Measurements from ENCODE around the gene CRB1.
"Not testable (repeated sequence)": the region's sequence is repeated elsewhere in the genome, so short reads cannot be mapped to it uniquely, and the experiment has no call there.

Gene CRB1

DNA sequence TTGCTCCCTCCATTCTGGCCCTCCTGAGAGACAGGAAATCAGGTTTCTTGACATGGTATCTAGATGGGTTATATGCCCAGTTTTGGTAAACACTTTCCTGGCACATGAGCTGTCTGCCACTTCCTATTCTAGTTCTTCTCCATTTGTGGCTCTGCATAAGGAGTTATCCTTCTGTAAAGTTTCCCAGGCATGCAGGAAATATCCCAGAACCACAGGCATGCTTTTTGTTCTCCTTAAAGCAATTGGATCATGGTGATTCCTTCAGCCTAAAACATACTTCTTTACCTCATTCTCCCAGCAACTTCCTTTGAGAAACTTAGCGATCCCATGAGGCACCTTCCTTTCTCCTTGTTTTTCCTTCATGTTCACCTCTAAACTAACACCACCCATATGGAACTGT, 199.8 kb downstream of the CRB1 start:
- no peak for DNase-seq

DNA sequence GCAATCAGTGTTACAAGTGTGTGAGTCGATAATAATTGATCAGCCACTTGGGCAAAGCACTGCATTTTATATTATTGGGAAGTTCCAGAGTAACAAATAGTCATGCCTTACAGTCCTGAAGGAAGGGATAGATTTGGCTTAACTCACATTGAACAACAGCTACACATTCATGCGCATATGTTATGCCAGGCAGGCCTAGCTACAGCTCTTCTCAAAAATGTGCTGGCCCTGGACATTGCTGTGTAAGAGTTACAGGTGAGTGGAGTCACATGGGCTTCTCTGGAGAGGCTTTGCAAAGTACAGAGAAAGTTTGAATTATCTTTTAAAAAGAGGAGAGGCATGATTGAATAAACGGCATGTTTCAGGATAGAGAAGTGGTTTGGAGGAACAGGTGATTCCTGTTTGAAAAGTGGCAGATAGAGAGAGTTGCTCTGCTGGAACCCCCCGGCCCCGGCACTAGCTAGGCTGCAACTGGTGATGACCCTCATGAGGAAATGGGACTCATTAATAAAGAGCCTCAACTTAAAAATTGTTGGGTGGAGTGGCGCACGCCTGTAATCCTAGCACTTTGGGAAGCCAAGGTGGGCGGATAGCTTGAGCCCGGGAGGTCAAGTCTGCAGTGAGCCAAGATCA, 200.6 kb downstream of the CRB1 start:
- DNase-seq: no peak

DNA sequence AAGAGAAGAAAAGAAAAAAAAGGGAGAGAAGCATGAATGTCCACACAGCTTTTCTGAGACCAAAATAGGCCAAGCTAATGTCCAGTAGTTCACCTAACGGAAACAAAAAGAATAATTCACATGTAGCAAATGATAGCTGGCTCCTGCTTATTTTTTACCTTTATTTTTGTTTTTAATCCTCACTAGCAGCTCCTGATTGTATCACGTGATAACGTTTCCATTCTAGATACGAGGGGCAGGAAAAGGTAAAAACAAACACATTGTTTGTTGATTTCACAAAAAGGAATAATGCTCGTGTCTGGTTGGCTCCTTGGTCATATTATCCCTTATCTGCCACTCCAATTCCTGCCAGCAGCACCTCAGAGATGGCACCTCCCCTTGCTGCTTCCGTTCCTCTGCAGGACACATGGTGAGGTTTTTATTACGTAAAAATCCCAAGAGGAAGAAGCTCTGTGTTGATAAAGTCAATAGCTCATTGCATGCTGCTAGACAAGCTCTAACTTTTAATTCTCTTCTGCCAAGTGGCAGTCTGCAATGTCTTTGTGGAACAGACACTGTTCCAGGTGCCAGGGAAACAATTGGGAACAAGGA, 201.7 kb downstream of the CRB1 start:
- DNase-seq: no peak

DNA sequence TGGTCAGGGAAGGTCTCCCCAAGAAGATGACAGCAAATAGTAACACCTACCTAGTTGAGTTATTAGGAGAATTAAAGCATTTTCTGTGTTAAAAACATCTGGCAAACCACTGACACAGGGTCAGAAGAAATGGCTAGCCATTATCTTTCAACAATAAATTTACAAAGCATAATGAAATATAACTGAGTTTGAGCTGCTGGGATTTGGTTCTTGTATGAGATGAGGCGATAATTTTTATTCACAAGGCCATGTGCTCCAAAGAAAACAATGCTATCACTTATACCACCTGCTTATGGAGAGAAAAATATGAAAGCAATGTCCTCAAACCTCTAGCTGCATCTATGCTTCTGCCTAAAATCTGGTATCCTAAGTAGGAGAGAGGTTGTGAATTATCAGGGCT, 202.3 kb downstream of the CRB1 start:
- DNase-seq: no peak

DNA sequence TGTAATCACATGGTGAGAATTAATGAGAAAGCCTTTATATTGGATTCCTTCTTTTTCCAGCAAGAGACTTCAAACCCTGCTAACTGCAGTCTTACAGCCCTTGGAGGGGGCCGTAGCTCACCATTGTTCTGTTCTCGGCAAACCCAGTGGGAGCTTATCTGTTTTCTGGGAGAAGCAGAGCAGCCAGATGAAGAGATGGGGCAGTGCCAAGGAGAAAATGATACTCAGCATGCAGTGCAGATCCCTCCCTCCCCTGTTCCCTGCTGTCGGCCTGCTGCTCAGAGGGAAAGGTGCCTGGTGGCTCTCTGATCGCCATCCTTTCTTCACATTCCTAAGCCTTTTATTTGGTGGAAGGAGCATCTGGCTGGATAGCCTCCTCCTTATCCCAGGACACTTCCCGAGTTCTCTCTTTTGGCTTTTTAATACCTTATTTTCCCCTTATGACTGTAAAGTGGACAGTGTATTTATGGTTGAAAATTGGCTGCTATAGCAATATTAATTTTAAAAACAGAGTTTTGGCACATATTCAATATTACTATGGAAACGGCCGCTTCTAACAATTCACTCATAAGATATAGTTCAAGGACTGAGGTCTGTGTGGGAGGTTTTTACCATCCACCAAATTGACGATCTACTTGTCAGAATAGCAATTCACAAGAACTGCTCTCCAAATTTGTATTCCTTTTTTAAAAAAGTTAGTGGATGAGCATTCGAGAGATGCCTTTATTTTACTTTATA, 203.4 kb downstream of the CRB1 start:
- DNase-seq: no peak

DNA sequence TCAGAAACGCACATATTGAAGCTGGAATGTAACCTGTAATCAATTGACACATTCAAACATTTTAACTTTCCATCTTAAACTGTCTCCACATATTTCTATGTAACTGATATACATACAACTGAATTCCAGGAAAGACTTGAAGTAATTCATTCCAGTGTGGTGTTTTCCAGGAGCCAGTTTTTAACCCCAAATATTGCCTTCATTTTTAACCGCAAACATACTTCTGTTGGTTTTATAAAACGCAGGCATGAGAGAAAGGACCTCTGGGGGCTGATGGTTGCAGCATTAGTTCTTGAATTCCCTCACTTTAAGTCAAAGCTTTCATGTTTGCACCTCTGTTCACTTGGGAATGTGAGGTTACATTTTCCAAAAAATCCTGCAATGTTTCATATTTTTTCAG, 204.1 kb downstream of the CRB1 start:
- DNase-seq: no peak

DNA sequence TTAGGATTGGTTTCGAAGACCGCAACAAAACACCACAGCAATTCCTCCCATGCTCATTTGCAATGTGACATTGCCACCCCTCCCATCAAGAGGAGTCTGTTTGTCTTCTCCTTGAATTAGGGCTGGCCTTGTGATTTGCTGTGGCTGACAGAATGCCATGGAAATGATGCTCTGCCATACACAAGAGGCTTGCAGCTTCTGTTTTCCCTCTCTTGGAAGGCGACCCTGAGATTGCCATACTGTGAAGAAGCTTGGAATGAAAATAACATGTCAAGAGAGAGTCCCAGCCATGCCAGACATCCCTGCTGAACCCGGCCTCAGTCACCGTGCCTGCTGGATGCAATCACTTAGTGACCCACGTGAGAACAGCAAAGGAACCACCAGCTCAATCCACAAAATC, 212.4 kb downstream of the CRB1 start:
- no peak for DNase-seq

DNA sequence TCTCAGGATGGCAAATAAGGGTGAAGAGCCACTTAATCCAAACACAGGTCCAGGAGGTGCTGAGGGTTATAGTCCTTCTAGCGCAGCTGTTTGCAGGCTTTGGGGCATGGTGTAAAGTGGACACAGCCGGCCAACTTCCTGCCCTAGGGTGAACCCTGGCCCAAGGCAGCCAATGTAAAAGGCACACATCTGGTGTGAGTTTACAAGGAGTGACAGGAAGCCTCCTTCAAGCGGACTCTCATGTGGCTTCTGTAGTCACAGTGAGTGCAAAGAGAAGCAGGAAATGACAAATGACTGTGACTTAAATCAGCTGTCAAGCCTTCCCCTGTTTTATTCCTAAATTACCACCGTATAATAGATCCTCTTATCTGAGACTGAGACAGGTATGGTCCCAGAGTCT, 213.0 kb downstream of the CRB1 start:
- DNase-seq: no peak

DNA sequence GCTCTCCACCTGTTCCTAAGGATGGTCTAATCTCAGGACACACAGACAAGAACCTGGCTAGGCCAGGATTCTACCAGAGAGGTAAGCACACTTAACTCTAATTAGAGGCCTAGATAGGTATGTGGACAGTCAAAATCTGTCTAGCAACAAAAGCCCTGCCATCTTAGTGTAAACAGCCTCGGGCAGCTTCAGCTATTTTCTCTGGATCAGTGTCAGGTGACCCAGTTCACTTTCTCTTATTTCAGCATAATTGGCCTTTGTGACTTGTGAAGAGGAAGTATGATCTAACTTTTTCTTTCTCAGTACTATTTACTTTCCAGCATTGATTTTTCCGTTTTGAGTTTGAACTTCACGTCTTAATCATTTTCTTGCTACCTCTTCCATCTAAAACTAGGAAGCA, 217.7 kb downstream of the CRB1 start:
- no peak for DNase-seq

DNA sequence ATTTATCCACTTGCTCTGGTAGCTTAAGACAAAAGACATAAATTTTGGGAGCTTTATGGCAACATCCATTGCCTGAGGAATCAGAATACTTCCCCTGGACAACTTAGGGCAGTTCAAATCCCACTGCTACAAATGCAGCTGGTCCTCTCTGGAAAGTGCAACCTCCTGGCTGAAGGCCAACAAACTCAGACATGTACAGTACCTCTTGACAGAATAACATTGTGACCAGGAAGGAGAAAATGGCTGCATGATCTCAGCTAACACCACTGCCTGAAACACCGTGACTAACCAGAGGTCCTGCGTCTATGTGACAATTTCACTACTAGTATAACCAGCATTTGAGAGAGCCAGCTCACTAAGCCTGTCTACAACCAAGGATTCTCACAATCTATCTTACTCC, 218.9 kb downstream of the CRB1 start:
- DNase-seq: no peak

DNA sequence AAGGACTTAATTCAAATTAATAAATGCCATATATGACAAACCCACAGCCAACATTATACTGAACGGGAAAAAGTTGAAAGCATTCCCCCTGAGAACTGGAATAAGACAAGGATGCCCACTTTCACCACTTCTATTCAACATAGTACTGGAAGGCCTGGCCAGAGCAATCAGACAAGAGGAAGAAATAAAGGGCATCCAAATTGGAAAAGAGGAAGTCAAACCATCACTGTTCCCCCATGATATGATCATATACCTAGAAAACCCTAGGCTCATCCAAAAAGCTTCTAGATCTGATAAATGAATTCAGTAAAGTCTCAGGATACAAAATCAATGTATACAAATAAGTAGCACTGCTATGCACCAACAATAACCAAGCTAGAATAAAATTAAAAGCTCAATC, 223.5 kb downstream of the CRB1 start:
- not testable (repeated sequence) for DNase-seq

DNA sequence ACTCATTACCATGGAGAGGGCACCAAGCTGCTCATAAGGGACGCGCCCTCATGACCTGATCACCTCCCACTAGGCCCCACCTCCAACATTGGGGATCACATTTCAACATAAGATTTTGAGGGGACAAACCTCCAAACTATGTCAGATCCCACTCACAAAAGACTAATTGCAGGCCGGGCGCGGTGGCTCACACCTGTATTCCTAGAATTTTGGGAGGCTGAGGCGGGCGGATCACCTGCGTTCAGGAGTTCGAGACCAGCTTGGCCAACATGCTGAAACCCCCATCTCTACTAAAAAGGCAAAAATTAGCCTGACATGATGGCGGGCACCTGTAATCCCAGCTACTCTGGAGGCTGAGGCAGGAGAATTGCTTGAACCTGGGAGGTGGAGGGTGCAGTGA, 228.7 kb downstream of the CRB1 start:
- no peak for DNase-seq

DNA sequence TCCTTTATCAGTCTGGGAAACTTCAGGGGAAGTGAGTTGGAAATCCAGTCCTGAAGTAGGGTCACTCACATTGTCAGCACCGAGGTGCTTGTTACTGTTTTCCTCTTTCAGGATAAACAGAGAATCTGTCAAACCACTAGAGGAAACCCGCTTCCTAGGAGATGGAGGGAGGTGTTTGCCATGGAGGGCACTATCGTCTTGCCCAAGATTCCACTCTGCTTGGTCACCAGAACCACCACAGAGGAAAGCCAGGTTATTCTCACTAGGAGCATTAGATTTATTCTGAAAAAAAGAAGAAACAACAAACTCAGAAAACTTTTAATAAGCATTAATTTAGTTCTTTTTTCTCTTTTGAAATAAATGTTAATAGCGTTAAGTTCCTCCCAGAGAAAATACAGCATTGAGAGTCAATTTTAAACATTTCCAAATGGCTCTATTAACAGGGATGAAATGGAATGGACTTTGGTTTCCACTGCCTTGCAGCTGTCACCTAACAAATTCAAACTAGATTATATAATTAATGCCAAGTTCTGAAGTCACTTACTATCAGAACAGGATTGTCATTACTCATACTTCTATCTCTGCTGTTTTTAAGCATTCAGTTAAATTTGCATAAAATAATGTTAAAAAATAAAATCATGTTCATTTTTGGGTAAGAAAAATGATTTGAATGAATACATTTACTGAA, 242.8 kb downstream of the CRB1 start:
- DNase-seq: no peak

DNA sequence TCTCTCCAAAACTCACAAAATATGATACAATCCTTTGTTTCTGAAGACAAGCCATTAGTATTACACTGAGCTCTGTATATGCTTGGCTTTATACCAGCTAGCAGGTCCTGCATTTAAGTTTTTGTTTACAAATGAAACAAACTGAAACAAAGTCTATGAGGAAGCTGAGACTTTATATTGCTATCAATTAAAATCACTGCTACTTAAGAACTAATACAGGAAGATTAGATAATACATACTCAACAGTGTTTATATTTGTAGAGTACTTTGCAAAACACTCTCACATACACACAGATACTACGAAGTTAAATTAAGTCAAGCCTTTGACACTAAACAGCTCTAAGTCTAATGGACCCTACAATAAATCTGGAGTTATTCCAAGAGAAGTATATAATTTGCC, 247.4 kb downstream of the CRB1 start:
- DNase-seq: no peak

DNA sequence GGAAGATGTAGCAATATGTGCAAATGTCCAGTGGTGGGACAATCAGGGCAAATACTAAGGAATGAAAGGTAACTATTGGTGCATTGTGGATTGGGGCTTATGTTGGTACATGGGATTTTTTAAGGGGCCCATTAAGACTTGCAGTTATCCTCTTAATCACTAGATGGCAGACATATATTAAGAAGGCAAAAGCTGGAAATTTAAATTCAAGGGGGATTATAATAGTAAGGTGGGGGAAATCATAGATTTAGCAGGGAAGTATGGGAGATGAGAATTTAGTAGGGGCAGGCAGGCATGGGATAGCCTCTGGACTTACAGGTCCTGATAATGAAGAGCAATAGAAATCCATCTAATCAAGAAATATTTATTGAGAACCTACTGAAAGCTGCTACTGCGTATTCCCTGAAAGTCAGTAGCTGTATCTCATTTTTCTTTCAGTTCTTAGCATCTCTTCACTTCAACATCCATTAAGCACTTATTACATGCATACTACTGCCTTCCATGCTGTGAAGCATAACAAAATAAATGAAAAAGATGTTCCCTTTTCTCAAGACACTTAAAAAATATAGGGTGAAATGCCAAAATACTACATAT, 251.8 kb downstream of the CRB1 start:
- DNase-seq: peak; percentile 52

DNA sequence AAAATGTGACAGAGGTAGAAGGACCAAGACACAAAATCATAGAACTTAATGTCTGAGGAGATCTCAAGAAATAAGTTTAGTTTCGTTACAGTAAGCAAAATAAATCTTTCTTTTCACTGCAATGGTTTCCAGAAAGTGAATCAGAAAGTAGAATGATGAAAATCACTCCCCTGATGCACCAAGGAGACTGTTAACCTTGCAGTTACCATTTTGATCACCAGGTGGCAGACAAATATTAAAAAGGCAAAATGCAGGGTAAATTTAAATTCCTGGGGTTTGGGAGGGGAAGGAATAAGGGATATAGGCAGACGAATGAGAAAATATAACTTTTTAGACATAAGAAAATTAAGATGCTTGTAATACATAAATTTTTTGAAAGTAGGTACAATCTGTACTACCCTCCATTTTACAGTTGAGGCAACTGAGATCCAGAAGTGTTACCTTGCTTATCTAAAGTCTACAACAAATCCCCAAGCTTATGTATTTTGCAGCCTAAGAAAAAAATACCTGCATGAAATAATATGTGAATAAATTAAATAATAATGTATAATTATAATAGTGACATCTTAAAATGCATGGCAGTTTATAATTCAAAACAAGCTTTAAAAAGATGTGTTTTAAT, 253.2 kb downstream of the CRB1 start:
- DNase-seq: peak; percentile 69

DNA sequence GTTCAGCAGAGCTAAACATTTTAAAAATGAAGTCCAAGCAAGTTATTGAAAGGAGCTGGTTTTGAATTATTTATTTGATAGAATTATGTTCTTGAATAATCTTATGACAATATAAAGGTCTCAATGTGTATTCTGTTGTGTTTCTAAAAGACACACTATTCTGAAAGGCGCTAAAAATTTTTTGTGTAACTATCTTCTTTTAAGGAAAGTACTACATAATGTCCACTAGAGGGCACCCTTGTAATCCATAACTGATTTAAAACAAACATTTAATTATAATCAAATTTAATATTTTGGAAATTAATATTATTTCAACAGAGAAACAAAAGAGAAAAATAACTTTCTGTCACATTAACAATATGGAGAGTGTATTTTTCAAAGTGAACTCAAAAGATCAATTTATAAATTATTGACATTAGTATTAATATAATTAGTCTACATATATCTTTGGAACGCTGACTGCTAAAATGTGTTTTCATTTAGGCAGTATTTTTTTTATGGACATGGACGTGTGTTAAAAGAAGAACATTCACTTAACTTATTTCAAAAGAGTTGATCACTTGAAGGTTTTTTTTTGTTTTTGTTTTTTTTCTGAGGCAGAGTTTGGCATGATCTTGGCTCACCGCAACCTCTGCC, 258.8 kb downstream of the CRB1 start:
- DNase-seq: peak; percentile 75

All from NCI-H82 (cell line).